ENCODE measurements around the gene HES5.

DNA sequence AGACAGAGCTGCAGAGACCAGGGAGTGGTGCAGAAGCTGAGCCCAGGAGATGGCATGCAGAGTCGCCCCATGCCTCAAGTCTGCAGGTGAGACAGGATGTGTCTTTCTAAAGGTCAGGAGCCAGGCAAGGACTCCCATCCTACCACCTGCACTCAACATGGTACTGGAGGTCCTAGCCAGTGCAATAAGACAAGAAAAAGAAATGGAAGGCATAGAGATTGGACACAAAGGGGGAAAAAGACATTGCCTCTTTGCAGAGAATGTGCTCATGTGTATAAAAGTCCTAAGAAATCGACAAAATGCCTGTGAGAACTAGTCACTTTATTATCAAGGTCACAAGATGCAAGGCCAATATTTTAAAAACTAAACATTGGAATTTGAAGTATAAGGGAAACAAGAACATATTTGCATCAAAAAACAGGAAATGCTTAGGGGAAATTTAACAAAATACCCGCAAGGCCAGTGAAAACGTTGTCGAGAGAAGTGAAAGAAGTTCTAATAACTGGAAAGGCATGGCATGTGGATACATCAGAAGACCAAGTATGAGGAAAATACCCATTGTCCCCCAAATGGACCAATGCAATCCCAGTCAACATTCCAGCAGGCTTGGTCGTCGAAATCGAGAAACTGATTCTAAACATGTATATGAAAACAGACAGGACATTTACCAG lies 43.3 kb upstream of the HES5 start:
- TF ChIP-seq, protein P1, sequence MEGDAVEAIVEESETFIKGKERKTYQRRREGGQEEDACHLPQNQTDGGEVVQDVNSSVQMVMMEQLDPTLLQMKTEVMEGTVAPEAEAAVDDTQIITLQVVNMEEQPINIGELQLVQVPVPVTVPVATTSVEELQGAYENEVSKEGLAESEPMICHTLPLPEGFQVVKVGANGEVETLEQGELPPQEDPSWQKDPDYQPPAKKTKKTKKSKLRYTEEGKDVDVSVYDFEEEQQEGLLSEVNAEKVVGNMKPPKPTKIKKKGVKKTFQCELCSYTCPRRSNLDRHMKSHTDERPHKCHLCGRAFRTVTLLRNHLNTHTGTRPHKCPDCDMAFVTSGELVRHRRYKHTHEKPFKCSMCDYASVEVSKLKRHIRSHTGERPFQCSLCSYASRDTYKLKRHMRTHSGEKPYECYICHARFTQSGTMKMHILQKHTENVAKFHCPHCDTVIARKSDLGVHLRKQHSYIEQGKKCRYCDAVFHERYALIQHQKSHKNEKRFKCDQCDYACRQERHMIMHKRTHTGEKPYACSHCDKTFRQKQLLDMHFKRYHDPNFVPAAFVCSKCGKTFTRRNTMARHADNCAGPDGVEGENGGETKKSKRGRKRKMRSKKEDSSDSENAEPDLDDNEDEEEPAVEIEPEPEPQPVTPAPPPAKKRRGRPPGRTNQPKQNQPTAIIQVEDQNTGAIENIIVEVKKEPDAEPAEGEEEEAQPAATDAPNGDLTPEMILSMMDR (IDR thresholded peaks at IDR 0.05; ENCODE audit: insufficient read depth, low read length, poor library complexity, severe bottlenecking), result no peak
- TF ChIP-seq EZH2phosphoT487 (conservative IDR thresholded peaks at IDR 0.05; ENCODE audit: low read length), result no peak

All from SU-DHL-6 (cell line).